ENCODE data around the gene NHLRC2. TPM values are rescaled to one million over a fixed set of nuclear protein-coding genes. Genes with fewer than 3 reads are reported as not detected.

NHLRC2 gene
- total RNA-seq, 1 experiment from 2014 or later = 39.8 TPM

DNA sequence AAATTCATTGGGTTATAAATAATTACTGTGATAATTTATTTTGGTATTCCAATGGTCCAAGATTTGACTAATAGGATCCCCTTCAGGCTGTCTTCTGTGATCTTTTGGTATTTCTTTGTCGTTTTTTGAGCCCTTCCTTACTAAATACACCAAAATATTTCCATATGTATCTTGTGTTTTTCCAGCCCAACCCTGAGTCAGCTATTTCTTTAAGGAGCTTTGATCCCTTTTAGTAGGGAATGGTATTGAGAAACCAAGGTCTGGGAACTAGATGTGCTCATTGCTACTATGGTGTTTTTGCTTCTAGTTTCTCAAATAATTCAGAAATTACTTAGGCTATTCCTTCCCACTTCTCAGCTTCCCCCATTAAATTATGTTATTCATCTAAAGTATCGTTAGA, 15.3 kb downstream of the NHLRC2 start:
- Mint-ChIP-seq H3K36me3 (ENCODE audit: insufficient read depth, unreplicated experiment) (peaks cover 8% of the 10 kb centered on the region), H3K27ac (ENCODE audit: low read depth, unreplicated experiment) (no peak overlapping the region)
- no TSS peak for BruUV-seq (replicated peaks)

DNA sequence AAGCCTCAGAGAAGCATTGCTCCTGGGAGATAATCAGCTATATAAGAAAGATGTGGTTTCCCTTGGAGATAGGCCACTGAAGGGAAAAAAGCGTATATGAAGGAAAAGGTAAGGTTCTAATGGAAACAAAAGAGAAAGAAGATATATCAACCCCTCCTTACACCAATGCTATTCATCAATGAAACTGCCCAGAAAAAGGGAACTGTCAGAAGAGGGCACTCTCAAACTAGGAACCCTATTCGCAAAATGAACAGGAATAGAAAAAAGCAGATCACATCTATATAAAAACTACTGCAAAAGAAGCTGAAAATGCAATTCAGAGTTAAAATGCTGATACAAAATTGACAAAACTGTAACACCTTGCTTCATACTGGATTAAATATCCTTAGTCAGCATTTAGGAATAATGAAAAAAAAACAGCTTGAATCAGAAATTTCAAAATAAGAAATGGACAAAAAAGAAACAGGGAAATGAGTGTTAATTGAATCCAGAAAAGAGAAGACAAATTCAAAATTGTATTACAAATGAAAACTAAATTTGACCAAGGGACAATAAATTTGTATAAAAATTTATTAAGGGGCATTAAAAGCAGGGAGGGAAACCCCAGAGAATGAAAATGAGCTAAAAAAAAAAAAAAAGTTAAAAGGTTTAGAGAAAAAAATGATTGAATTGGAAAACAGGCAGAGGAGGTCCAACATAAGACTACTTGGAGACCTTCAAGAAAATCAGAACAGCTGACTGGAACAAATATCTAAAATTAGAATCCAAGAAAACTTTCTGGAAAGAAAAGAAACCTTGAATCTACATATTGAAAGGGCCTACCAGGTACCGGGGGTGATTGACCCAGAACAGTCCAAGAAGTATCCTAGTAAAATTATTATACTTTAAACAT, 17.9 kb downstream of the NHLRC2 start:
- TF ChIP-seq, protein P1, sequence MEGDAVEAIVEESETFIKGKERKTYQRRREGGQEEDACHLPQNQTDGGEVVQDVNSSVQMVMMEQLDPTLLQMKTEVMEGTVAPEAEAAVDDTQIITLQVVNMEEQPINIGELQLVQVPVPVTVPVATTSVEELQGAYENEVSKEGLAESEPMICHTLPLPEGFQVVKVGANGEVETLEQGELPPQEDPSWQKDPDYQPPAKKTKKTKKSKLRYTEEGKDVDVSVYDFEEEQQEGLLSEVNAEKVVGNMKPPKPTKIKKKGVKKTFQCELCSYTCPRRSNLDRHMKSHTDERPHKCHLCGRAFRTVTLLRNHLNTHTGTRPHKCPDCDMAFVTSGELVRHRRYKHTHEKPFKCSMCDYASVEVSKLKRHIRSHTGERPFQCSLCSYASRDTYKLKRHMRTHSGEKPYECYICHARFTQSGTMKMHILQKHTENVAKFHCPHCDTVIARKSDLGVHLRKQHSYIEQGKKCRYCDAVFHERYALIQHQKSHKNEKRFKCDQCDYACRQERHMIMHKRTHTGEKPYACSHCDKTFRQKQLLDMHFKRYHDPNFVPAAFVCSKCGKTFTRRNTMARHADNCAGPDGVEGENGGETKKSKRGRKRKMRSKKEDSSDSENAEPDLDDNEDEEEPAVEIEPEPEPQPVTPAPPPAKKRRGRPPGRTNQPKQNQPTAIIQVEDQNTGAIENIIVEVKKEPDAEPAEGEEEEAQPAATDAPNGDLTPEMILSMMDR (IDR thresholded peaks at IDR 0.05; ENCODE audit: unreplicated experiment) = no peak
- H3K4me1 Mint-ChIP-seq (ENCODE audit: insufficient read depth, unreplicated experiment) = peaks cover 6% of the 10 kb centered on the region
- intact Hi-C loops (cut with micrococcal nuclease) = no loop called here
- POLR2A ChIA-PET = interaction anchor here (0.6 to 0.9 kb wide), 2 partner anchors 33 to 239 kb away, joined by 3 read pairs; no protein-coding TSS in a partner anchor
- H3K9me3 Mint-ChIP-seq (ENCODE audit: unreplicated experiment) = peaks cover 10% of the 10 kb centered on the region
- H3K36me3 Mint-ChIP-seq (ENCODE audit: insufficient read depth, unreplicated experiment) = peaks cover 19% of the 10 kb centered on the region
- CTCF ChIA-PET = interaction anchor here (0.6 to 0.9 kb wide), 4 partner anchors 12 to 267 kb away, joined by 3 to 4 read pairs (median 4); no protein-coding TSS in a partner anchor
- H3K27ac Mint-ChIP-seq (ENCODE audit: low read depth, unreplicated experiment) = no peak overlapping the region
- no TSS peak for BruUV-seq (replicated peaks)
- no peak for DNase-seq (ENCODE audit: unreplicated experiment)
- H3K27me3 Mint-ChIP-seq (ENCODE audit: insufficient read depth, unreplicated experiment) = no peaks in the 10 kb centered on the region
- no peak overlapping the region for H3K4me3 Mint-ChIP-seq (ENCODE audit: unreplicated experiment)

More for the DNA sequence above, 15.3 kb downstream of the NHLRC2 start:
- Mint-ChIP-seq H3K4me1 (ENCODE audit: insufficient read depth, unreplicated experiment) (no peaks in the 10 kb centered on the region), H3K27me3 (ENCODE audit: insufficient read depth, unreplicated experiment) (no peaks in the 10 kb centered on the region), H3K4me3 (ENCODE audit: unreplicated experiment) (no peak overlapping the region), H3K9me3 (ENCODE audit: unreplicated experiment) (peaks cover 10% of the 10 kb centered on the region)
- POLR2A ChIA-PET = no interaction called here
- intact Hi-C loops (cut with micrococcal nuclease) = no loop called here
- TF ChIP-seq, protein P1 (IDR thresholded peaks at IDR 0.05; ENCODE audit: unreplicated experiment) = no peak
- CTCF ChIA-PET = no interaction called here
- DNase-seq (ENCODE audit: unreplicated experiment) = no peak

- H3K9me3 Mint-ChIP-seq (ENCODE audit: unreplicated experiment) = peaks cover 10% of the 10 kb centered on the region
Measured at GRCh38 chr10:113875212-113875611, 20.8 kb downstream of the NHLRC2 start.

DNA sequence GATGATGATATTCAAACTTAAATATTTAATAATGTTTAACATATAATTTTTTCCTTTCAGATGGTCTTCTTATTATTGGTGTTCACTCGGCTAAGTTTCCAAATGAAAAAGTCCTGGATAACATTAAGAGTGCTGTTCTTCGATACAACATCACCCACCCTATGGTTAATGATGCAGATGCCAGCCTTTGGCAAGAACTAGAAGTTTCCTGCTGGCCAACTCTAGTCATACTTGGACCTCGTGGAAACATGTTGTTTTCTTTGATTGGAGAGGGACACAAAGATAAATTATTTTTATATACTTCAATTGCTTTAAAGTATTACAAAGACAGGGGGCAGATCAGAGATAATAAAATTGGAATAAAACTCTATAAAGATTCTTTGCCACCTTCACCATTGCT, 22.0 kb downstream of the NHLRC2 start:
- ChIA-PET POLR2A (no interaction called here), CTCF (no interaction called here)
- Mint-ChIP-seq H3K27ac (ENCODE audit: low read depth, unreplicated experiment) (no peak overlapping the region), H3K9me3 (ENCODE audit: unreplicated experiment) (peaks cover 10% of the 10 kb centered on the region), H3K36me3 (ENCODE audit: insufficient read depth, unreplicated experiment) (peaks cover 23% of the 10 kb centered on the region), H3K4me3 (ENCODE audit: unreplicated experiment) (no peak overlapping the region), H3K4me1 (ENCODE audit: insufficient read depth, unreplicated experiment) (peaks cover 6% of the 10 kb centered on the region), H3K27me3 (ENCODE audit: insufficient read depth, unreplicated experiment) (no peaks in the 10 kb centered on the region)
- BruUV-seq (replicated peaks) = no TSS peak
- DNase-seq (ENCODE audit: unreplicated experiment) = no peak
- intact Hi-C loops (cut with micrococcal nuclease) = no loop called here
- TF ChIP-seq, protein P1 (IDR thresholded peaks at IDR 0.05; ENCODE audit: unreplicated experiment) = no peak

More at GRCh38 chr10:113875212-113875611, 20.8 kb downstream of the NHLRC2 start:
- Mint-ChIP-seq H3K4me3 (ENCODE audit: unreplicated experiment) (no peak overlapping the region), H3K27ac (ENCODE audit: low read depth, unreplicated experiment) (no peak overlapping the region), H3K36me3 (ENCODE audit: insufficient read depth, unreplicated experiment) (peaks cover 23% of the 10 kb centered on the region), H3K27me3 (ENCODE audit: insufficient read depth, unreplicated experiment) (no peaks in the 10 kb centered on the region), H3K4me1 (ENCODE audit: insufficient read depth, unreplicated experiment) (peaks cover 6% of the 10 kb centered on the region)
- TF ChIP-seq, protein P1 (IDR thresholded peaks at IDR 0.05; ENCODE audit: unreplicated experiment) = no peak
- BruUV-seq (replicated peaks) = no TSS peak
- POLR2A ChIA-PET = no interaction called here
- no peak for DNase-seq (ENCODE audit: unreplicated experiment)
- CTCF ChIA-PET = interaction anchor here (0.7 to 1.2 kb wide), 2 partner anchors 11 to 1522 kb away, joined by 3 to 7 read pairs; no protein-coding TSS in a partner anchor
- intact Hi-C loops (cut with micrococcal nuclease) = no loop called here
